T-helper 2 cell treated with Interferon-gamma antibody and Interleukin-4, amounts not matched to agents 5 μg/mL and 100 μg/mL, for 36 hours (primary cell): ENCODE measurements around the gene PDE4D.

ENCODE experiments used
- DNase-seq: peaks from one replicate; pipeline ENCODE4 v3.0.0; 2021; ENCODE audit warnings: low spot score
- H3K27ac Mint-ChIP-seq: one replicate; pipeline ENCODE4 v1.8.0; 2021; ENCODE audit warnings: mild to moderate bottlenecking, mixed read lengths
- H3K27me3 Mint-ChIP-seq: one replicate; pipeline ENCODE4 v1.8.0; 2021; ENCODE audit warnings: low read depth, mixed read lengths
- H3K36me3 Mint-ChIP-seq: one replicate; pipeline ENCODE4 v1.8.0; 2021; ENCODE audit warnings: low read depth, mixed read lengths
- H3K4me1 Mint-ChIP-seq: one replicate; pipeline ENCODE4 v1.8.0; 2021; ENCODE audit warnings: low read depth, mixed read lengths
- H3K4me3 Mint-ChIP-seq: one replicate; pipeline ENCODE4 v1.8.0; 2022; ENCODE audit warnings: mild to moderate bottlenecking, moderate library complexity, mixed read lengths
- H3K9me3 Mint-ChIP-seq: one replicate; pipeline ENCODE4 v1.8.0; 2021; ENCODE audit warnings: mixed read lengths

The PDE4D gene

DNA sequence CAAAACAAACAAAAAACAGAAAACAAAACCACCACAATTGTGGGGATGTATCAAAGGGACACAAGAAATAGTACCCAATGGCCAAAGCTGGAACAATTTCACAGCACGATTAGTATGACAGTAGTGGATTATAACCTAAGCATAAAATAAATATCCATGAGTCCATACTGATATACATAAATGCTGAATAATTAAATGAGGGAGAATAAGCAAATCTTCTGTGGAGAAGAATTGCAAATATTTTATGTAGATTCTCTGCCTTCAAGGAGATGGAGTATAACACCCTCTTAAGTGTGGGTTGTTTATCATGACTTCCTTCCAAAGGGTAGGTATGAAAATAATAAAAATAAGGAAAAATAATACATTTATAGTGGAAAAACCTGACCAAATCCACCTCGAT is 325.4 kb downstream of the PDE4D start:
- no peak overlapping the region for H3K27ac Mint-ChIP-seq
- no peaks in the 10 kb centered on the region for H3K9me3 Mint-ChIP-seq
- peaks cover 2% of the 10 kb centered on the region for H3K27me3 Mint-ChIP-seq
- no peak overlapping the region for H3K4me3 Mint-ChIP-seq
- no peaks in the 10 kb centered on the region for H3K4me1 Mint-ChIP-seq
- H3K36me3 Mint-ChIP-seq, result no peaks in the 10 kb centered on the region
- DNase-seq, result no peak

DNA sequence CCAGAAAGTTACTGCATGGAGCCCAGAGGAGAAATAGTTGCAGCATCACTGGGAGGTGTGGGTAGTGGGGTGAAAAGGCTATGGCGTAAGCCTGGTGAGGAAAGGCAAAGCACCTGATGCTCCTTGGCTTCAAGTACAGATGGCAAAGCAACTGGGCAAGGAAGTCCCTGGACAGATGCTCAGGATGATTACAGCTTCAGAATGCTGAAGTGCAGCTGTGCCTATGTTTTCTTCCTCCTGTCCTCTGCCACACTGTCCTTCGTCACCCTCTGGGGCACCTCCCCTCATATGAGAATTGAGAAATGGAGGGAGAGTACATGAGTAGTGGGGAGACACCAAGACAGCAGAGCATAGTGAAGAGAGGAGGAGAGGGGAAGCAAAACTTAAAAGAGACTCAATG is 328.0 kb downstream of the PDE4D start:
- no peak overlapping the region for H3K27ac Mint-ChIP-seq
- H3K4me3 Mint-ChIP-seq, result no peak overlapping the region
- no peaks in the 10 kb centered on the region for H3K9me3 Mint-ChIP-seq

DNA sequence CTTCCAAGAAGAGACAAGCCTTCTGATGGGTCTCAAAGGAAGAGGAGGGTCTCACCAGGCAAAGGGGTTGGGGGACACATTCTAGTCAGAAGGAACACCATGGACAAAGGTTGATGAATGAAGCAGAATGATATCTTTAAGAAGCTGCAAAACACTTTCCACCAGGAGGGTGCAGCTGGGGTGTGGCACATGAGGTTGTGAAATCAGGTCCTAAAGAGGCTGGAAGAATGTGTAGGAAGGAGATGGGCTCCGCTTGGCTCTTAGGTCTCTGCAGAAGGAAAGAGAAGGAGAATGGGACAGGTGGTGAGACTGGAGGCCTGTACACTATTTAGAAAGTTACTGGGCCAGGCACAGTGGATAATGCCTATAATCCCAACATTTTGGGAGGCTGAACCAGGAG is 328.6 kb downstream of the PDE4D start:
- Mint-ChIP-seq H3K27me3 (peaks cover 2% of the 10 kb centered on the region), H3K27ac (no peak overlapping the region), H3K9me3 (no peaks in the 10 kb centered on the region), H3K4me3 (no peak overlapping the region), H3K36me3 (no peaks in the 10 kb centered on the region), H3K4me1 (no peaks in the 10 kb centered on the region)
- DNase-seq, result no peak

More for the DNA sequence above, 328.0 kb downstream of the PDE4D start:
- Mint-ChIP-seq H3K27me3 (peaks cover 2% of the 10 kb centered on the region), H3K36me3 (no peaks in the 10 kb centered on the region), H3K4me1 (no peaks in the 10 kb centered on the region)
- no peak for DNase-seq

GRCh38 chr5:59562756-59563389 is 330.7 kb downstream of the PDE4D start:
- H3K27me3 Mint-ChIP-seq, result no peaks in the 10 kb centered on the region
- H3K9me3 Mint-ChIP-seq, result no peaks in the 10 kb centered on the region
- H3K4me1 Mint-ChIP-seq, result no peaks in the 10 kb centered on the region
- H3K27ac Mint-ChIP-seq, result no peak overlapping the region
- H3K36me3 Mint-ChIP-seq, result no peaks in the 10 kb centered on the region
- DNase-seq, result no peak
- no peak overlapping the region for H3K4me3 Mint-ChIP-seq

GRCh38 chr5:59560553-59560952 is 333.0 kb downstream of the PDE4D start:
- no peaks in the 10 kb centered on the region for H3K4me1 Mint-ChIP-seq
- H3K27me3 Mint-ChIP-seq, result peaks cover 2% of the 10 kb centered on the region
- DNase-seq, result no peak
- no peaks in the 10 kb centered on the region for H3K36me3 Mint-ChIP-seq
- no peaks in the 10 kb centered on the region for H3K9me3 Mint-ChIP-seq
- no peak overlapping the region for H3K27ac Mint-ChIP-seq
- no peak overlapping the region for H3K4me3 Mint-ChIP-seq

GRCh38 chr5:59559847-59560246 is 333.7 kb downstream of the PDE4D start:
- Mint-ChIP-seq H3K4me3 (no peak overlapping the region), H3K27me3 (peaks cover 2% of the 10 kb centered on the region), H3K27ac (no peak overlapping the region)

GRCh38 chr5:59559323-59559722 is 334.2 kb downstream of the PDE4D start:
- Mint-ChIP-seq H3K4me1 (no peaks in the 10 kb centered on the region), H3K27ac (no peak overlapping the region), H3K9me3 (no peaks in the 10 kb centered on the region), H3K36me3 (no peaks in the 10 kb centered on the region), H3K4me3 (no peak overlapping the region), H3K27me3 (peaks cover 2% of the 10 kb centered on the region)
- no peak for DNase-seq

More at GRCh38 chr5:59559847-59560246, 333.7 kb downstream of the PDE4D start:
- DNase-seq, result no peak
- no peaks in the 10 kb centered on the region for H3K9me3 Mint-ChIP-seq
- H3K4me1 Mint-ChIP-seq, result no peaks in the 10 kb centered on the region
- no peaks in the 10 kb centered on the region for H3K36me3 Mint-ChIP-seq

GRCh38 chr5:59558501-59558900 is 335.0 kb downstream of the PDE4D start:
- Mint-ChIP-seq H3K4me3 (no peak overlapping the region), H3K27ac (no peak overlapping the region), H3K9me3 (no peaks in the 10 kb centered on the region), H3K36me3 (no peaks in the 10 kb centered on the region), H3K27me3 (peaks cover 2% of the 10 kb centered on the region), H3K4me1 (no peaks in the 10 kb centered on the region)
- DNase-seq, result no peak

GRCh38 chr5:59557572-59557971 is 336.0 kb downstream of the PDE4D start:
- peaks cover 2% of the 10 kb centered on the region for H3K27me3 Mint-ChIP-seq
- no peaks in the 10 kb centered on the region for H3K9me3 Mint-ChIP-seq
- no peaks in the 10 kb centered on the region for H3K4me1 Mint-ChIP-seq
- H3K27ac Mint-ChIP-seq, result no peak overlapping the region
- no peaks in the 10 kb centered on the region for H3K36me3 Mint-ChIP-seq
- H3K4me3 Mint-ChIP-seq, result no peak overlapping the region
- no peak for DNase-seq

DNA sequence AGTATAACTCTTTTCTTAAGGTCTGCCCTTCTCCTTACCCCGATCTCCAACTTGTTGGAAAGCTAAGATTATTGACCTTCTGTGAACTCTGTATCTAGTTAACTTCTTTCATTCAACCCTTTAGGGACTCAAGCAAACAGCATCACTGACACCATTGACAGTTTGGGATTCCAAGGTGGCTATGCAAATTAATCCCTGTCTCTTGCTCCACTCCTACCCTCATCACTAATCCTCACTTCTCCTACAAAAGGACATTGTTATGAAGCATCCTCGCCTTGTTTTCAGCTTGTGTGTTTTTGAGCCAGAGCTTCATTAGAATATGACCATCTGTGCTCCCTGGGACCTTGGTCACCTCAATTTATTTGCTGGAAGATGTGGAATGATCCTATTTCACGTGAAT is 337.9 kb downstream of the PDE4D start:
- no peak for DNase-seq

DNA sequence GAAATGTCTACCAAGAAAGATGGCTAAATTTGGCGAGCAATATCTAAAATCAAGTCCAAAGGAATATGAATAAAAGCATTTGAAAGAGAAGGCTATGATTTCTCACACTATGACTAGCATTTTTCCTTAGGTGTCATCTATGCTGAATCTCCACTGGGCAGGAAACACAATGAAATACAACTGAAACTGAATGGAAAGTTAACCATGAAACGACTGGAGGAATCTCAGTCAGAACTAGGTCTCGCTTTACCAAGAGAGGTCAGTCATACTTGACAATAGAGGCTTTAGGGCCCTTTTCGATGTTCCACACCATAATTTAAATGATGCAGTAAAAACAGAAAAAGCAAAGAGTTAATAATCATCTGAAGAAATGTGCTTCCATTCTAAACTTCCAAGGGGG is 339.0 kb downstream of the PDE4D start:
- Mint-ChIP-seq H3K36me3 (no peaks in the 10 kb centered on the region), H3K27me3 (peaks cover 2% of the 10 kb centered on the region), H3K4me3 (no peak overlapping the region), H3K27ac (no peak overlapping the region), H3K4me1 (no peaks in the 10 kb centered on the region), H3K9me3 (no peaks in the 10 kb centered on the region)
- no peak for DNase-seq

More for the DNA sequence above, 337.9 kb downstream of the PDE4D start:
- Mint-ChIP-seq H3K4me3 (no peak overlapping the region), H3K4me1 (no peaks in the 10 kb centered on the region), H3K27ac (no peak overlapping the region), H3K9me3 (no peaks in the 10 kb centered on the region), H3K27me3 (peaks cover 2% of the 10 kb centered on the region), H3K36me3 (no peaks in the 10 kb centered on the region)

GRCh38 chr5:59553992-59554391 is 339.5 kb downstream of the PDE4D start:
- no peaks in the 10 kb centered on the region for H3K9me3 Mint-ChIP-seq
- H3K27me3 Mint-ChIP-seq, result peaks cover 2% of the 10 kb centered on the region
- no peak overlapping the region for H3K27ac Mint-ChIP-seq

GRCh38 chr5:59548807-59549357 is 344.6 kb downstream of the PDE4D start:
- Mint-ChIP-seq H3K27me3 (no peaks in the 10 kb centered on the region), H3K36me3 (no peaks in the 10 kb centered on the region), H3K9me3 (no peaks in the 10 kb centered on the region), H3K27ac (no peak overlapping the region), H3K4me1 (no peaks in the 10 kb centered on the region), H3K4me3 (no peak overlapping the region)
- DNase-seq, result no peak

More at GRCh38 chr5:59553992-59554391, 339.5 kb downstream of the PDE4D start:
- Mint-ChIP-seq H3K36me3 (no peaks in the 10 kb centered on the region), H3K4me1 (no peaks in the 10 kb centered on the region), H3K4me3 (no peak overlapping the region)
- no peak for DNase-seq

GRCh38 chr5:59547731-59548130 is 345.8 kb downstream of the PDE4D start:
- no peak for DNase-seq
- Mint-ChIP-seq H3K9me3 (no peaks in the 10 kb centered on the region), H3K4me3 (no peak overlapping the region), H3K36me3 (no peaks in the 10 kb centered on the region), H3K27ac (no peak overlapping the region), H3K4me1 (no peaks in the 10 kb centered on the region), H3K27me3 (no peaks in the 10 kb centered on the region)

GRCh38 chr5:59544573-59544972 is 349.0 kb downstream of the PDE4D start:
- no peak overlapping the region for H3K27ac Mint-ChIP-seq
- no peak overlapping the region for H3K4me3 Mint-ChIP-seq
- no peaks in the 10 kb centered on the region for H3K36me3 Mint-ChIP-seq
- no peaks in the 10 kb centered on the region for H3K4me1 Mint-ChIP-seq
- H3K9me3 Mint-ChIP-seq, result no peaks in the 10 kb centered on the region
- DNase-seq, result no peak
- H3K27me3 Mint-ChIP-seq, result no peaks in the 10 kb centered on the region
